ENCODE measurements around the gene CTBP1.

The CTBP1 gene

GRCh38 chr4:1170156-1170975 is 78.6 kb downstream of the CTBP1 start:
- TF ChIP-seq EP300 (IDR thresholded peaks at IDR 0.05; ENCODE audit: borderline replicate concordance) (no peak), ZBTB7A (IDR thresholded peaks at IDR 0.05; ENCODE audit: low read depth) (no peak), RAD21 (IDR thresholded peaks at IDR 0.05; ENCODE audit: low read depth) (no peak), USF1 (IDR thresholded peaks at IDR 0.05) (no peak), CEBPB (IDR thresholded peaks at IDR 0.05) (no peak), MAX (IDR thresholded peaks at IDR 0.05) (no peak)

GRCh38 chr4:1169691-1170096 is 79.2 kb downstream of the CTBP1 start:
- TF ChIP-seq TCF12 (IDR thresholded peaks at IDR 0.05; ENCODE audit: low read depth) (no peak), NFIC (IDR thresholded peaks at IDR 0.05) (no peak), TAF1 (IDR thresholded peaks at IDR 0.05; ENCODE audit: low read depth) (no peak), REST (IDR thresholded peaks at IDR 0.05; ENCODE audit: low read depth) (no peak), EGR1 (IDR thresholded peaks at IDR 0.05) (no peak), TEAD4 (IDR thresholded peaks at IDR 0.05) (no peak), MAX (IDR thresholded peaks at IDR 0.05) (no peak), ZBTB7A (IDR thresholded peaks at IDR 0.05; ENCODE audit: low read depth) (no peak), CEBPB (IDR thresholded peaks at IDR 0.05) (no peak), EP300 (IDR thresholded peaks at IDR 0.05; ENCODE audit: borderline replicate concordance) (no peak), CREB1 (IDR thresholded peaks at IDR 0.05; ENCODE audit: low read depth) (no peak), FOXM1 (IDR thresholded peaks at IDR 0.05; ENCODE audit: borderline replicate concordance, low read depth) (no peak), RAD21 (IDR thresholded peaks at IDR 0.05; ENCODE audit: low read depth) (no peak), YY1 (IDR thresholded peaks at IDR 0.05; ENCODE audit: low read depth) (no peak), USF1 (IDR thresholded peaks at IDR 0.05) (no peak)

- no peak for TF ChIP-seq NFIC (IDR thresholded peaks at IDR 0.05)
- TF ChIP-seq REST (IDR thresholded peaks at IDR 0.05; ENCODE audit: low read depth) = no peak
- TF ChIP-seq RAD21 (IDR thresholded peaks at IDR 0.05; ENCODE audit: low read depth) = no peak
- no peak for TF ChIP-seq ZBTB7A (IDR thresholded peaks at IDR 0.05; ENCODE audit: low read depth)
- TF ChIP-seq TEAD4 (IDR thresholded peaks at IDR 0.05) = no peak
- no peak for TF ChIP-seq TAF1 (IDR thresholded peaks at IDR 0.05; ENCODE audit: low read depth)
- no peak for TF ChIP-seq EGR1 (IDR thresholded peaks at IDR 0.05)
- TF ChIP-seq FOXM1 (IDR thresholded peaks at IDR 0.05; ENCODE audit: borderline replicate concordance, low read depth) = no peak
These were observed 79.7 kb downstream of the CTBP1 start for GRCh38 chr4:1169171-1169671.

GRCh38 chr4:1168191-1169101 is 80.5 kb downstream of the CTBP1 start:
- TF ChIP-seq NFIC (IDR thresholded peaks at IDR 0.05) = no peak
- no peak for TF ChIP-seq REST (IDR thresholded peaks at IDR 0.05; ENCODE audit: low read depth)
- TF ChIP-seq RAD21 (IDR thresholded peaks at IDR 0.05; ENCODE audit: low read depth) = no peak
